Neural progenitor cell (in vitro differentiated cells): ENCODE results near the gene BGLAP.

Experiments
- CTCF ChIP-seq: fragments of 200-600 bp; sonication (generic); IDR thresholded peaks from 2 replicates; pipeline ENCODE4 v1.5.1; 2017; ENCODE audit warnings: antibody characterized with exemption, mild to moderate bottlenecking
- EZH2 ChIP-seq: fragments of 200-600 bp; sonication (generic); IDR thresholded peaks from 2 replicates; pipeline ENCODE4 v1.6.1; 2017; ENCODE audit warnings: antibody characterized with exemption, mild to moderate bottlenecking, moderate library complexity
- EZH2phosphoT487 ChIP-seq: fragments of 200-600 bp; sonication (generic); IDR thresholded peaks from 2 replicates; pipeline ENCODE4 v1.6.1; 2017; ENCODE audit warnings: antibody characterized with exemption

DNA sequence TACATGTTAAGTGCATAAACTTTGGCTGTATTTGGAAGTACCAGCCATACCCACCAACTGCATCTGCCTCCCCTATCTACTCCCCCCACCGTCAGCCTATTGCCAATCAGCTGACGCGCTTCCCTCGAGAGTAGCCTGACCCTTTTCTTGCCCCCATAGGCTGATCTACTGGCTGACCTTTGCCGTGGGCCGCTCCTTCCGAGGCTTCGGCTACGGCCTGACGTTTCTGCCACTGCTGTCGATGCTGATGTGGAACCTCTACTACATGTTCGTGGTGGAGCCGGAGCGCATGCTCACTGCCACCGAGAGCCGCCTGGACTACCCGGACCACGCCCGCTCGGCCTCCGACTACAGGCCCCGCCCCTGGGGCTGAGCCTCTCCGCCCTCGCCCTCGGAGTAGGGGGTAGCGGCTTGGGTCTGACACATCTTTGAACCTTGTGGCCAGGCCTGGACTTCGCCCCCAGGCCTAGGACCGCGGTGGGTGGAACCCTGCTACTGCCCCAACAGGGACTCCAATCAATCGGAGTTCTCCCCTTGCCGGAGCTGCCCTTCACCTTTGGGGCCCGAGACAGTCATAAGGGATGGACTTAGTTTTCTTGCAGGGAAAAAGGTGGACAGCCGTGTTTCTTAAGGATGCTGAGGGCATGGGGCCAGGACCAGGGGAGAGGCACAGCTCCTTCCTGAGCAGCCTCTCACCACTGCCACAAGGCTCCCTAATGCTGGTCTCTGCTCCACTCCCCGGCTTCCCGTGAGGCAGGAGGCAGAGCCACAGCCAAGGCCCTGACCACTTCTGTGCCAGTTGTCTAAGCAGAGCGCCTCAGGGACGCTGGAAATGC is 49.5 kb downstream of the BGLAP start:
- TF ChIP-seq CTCF (no peak), EZH2 (no peak), EZH2phosphoT487 (no peak)
